Mesenchymal stem cell (in vitro differentiated cells and primary cell): ENCODE data around the gene CROCC2.
A peak's percentile ranks its signal among the peaks of the same experiment; 100 is the strongest.

Experiments used
- DNase-seq: peaks from one replicate; pipeline ENCODE4 v3.0.0-alpha.2; 2013
- H2AFZ ChIP-seq: one replicate; pipeline ENCODE4 v1.6.1; 2013; ENCODE audit warnings: low read depth, mild to moderate bottlenecking, control low read depth, inconsistent platforms, low read length, moderate library complexity
- H2AK5ac ChIP-seq: 2 replicates; pipeline ENCODE4 v1.6.1; 2013; ENCODE audit warnings: low read length, moderate library complexity, mild to moderate bottlenecking, inconsistent platforms; ENCODE audit not compliant: severe bottlenecking
- H2BK120ac ChIP-seq: one replicate; pipeline ENCODE4 v1.6.1; 2013; ENCODE audit warnings: low read depth, mild to moderate bottlenecking, inconsistent platforms, low read length, moderate library complexity
- H2BK12ac ChIP-seq, 2 experiments: one replicate each; pipeline ENCODE4 v1.6.1; 2013; ENCODE audit warnings: inconsistent platforms in 2 of 2, low read length in 2 of 2, mild to moderate bottlenecking in 2 of 2, moderate library complexity in 2 of 2, control low read depth in 1 of 2
- H2BK15ac ChIP-seq: one replicate; pipeline ENCODE4 v1.6.1; 2013; ENCODE audit warnings: mild to moderate bottlenecking, low read depth, inconsistent platforms; ENCODE audit not compliant: poor library complexity, severe bottlenecking
- H2BK5ac ChIP-seq: 2 replicates; pipeline ENCODE4 v1.6.1; 2013; ENCODE audit warnings: low read depth, mild to moderate bottlenecking, low read length, control low read depth, inconsistent platforms; ENCODE audit not compliant: poor library complexity, severe bottlenecking
- H3K14ac ChIP-seq, 2 experiments: one replicate each; pipeline ENCODE4 v1.6.1; 2013; ENCODE audit warnings: inconsistent platforms in 2 of 2, low read length in 2 of 2, control low read depth in 1 of 2, mild to moderate bottlenecking in 1 of 2, moderate library complexity in 1 of 2
- H3K18ac ChIP-seq, 2 experiments: one replicate each; pipeline ENCODE4 v1.6.1; 2013; ENCODE audit warnings: inconsistent platforms in 2 of 2, low read length in 2 of 2, control low read depth in 1 of 2, low read depth in 1 of 2, mild to moderate bottlenecking in 1 of 2
- H3K23ac ChIP-seq, 2 experiments: one replicate each; pipeline ENCODE4 v1.6.1; 2013; ENCODE audit warnings: inconsistent platforms in 2 of 2, low read length in 2 of 2, mild to moderate bottlenecking in 2 of 2, moderate library complexity in 2 of 2, control low read depth in 1 of 2
- H3K27ac ChIP-seq: 2 replicates; pipeline ENCODE4 v1.5.1; 2013; ENCODE audit warnings: mild to moderate bottlenecking, moderate library complexity, low read length, control low read depth, inconsistent platforms; ENCODE audit not compliant: poor library complexity, severe bottlenecking
- H3K27me3 ChIP-seq, 2 experiments: 2 replicates each; pipeline versions ENCODE4 v1.6.1 to v1.7.0; 2013; ENCODE audit warnings: low read length in 2 of 2, mild to moderate bottlenecking in 2 of 2, moderate library complexity in 2 of 2, control low read depth in 1 of 2, inconsistent platforms in 1 of 2; ENCODE audit not compliant: control insufficient read depth in 1 of 2, insufficient read depth in 1 of 2
- H3K36me3 ChIP-seq, 2 experiments: 2 replicates each; pipeline versions ENCODE4 v1.6.1 to v1.7.0; 2013; ENCODE audit warnings: low read length in 2 of 2, control low read depth in 1 of 2, inconsistent platforms in 1 of 2, low read depth in 1 of 2, mild to moderate bottlenecking in 1 of 2; ENCODE audit not compliant: insufficient read depth in 2 of 2, control insufficient read depth in 1 of 2
- H3K4ac ChIP-seq, 2 experiments: one replicate each; pipeline ENCODE4 v1.6.1; 2013; ENCODE audit warnings: inconsistent platforms in 2 of 2, low read length in 2 of 2, mild to moderate bottlenecking in 2 of 2, moderate library complexity in 2 of 2, control low read depth in 1 of 2, low read depth in 1 of 2
- H3K4me1 ChIP-seq: 2 replicates; pipeline ENCODE4 v1.6.1; 2013; ENCODE audit warnings: low read depth, low read length, control low read depth; ENCODE audit not compliant: control insufficient read depth, insufficient read depth
- H3K4me2 ChIP-seq: 2 replicates; pipeline ENCODE4 v1.6.1; 2013; ENCODE audit warnings: low read length, mild to moderate bottlenecking, inconsistent platforms; ENCODE audit not compliant: poor library complexity, severe bottlenecking
- H3K4me3 ChIP-seq, 2 experiments: 2 replicates each; pipeline versions ENCODE4 v1.5.1 to v1.7.0; 2013; ENCODE audit warnings: low read length in 2 of 2, mild to moderate bottlenecking in 2 of 2, control low read depth in 1 of 2, low read depth in 1 of 2; ENCODE audit not compliant: insufficient read depth in 1 of 2
- H3K79me1 ChIP-seq: replicated peaks from 2 replicates; pipeline ENCODE4 v1.6.1; 2013; ENCODE audit warnings: mild to moderate bottlenecking, control low read depth, low read length, inconsistent platforms; ENCODE audit not compliant: poor library complexity, severe bottlenecking
- H3K9ac ChIP-seq: 2 replicates; pipeline ENCODE4 v1.7.0; 2013; ENCODE audit warnings: mild to moderate bottlenecking, low read length, moderate library complexity
- H3K9me3 ChIP-seq: 2 replicates; pipeline ENCODE4 v1.7.0; 2013; ENCODE audit warnings: mild to moderate bottlenecking, low read length; ENCODE audit not compliant: control insufficient read depth
- H4K8ac ChIP-seq: one replicate; pipeline ENCODE4 v1.6.1; 2013; ENCODE audit warnings: inconsistent platforms, mild to moderate bottlenecking, low read length, moderate library complexity
- H4K91ac ChIP-seq: one replicate; pipeline ENCODE4 v1.6.1; 2013; ENCODE audit warnings: mild to moderate bottlenecking, low read length, inconsistent platforms
- WGBS: methylation state at CpG from one replicate; pipeline ENCODE4 v1.1.7; 2013; ENCODE audit warnings: mixed read lengths; 5-methylcytosine and 5-hydroxymethylcytosine counted together

The CROCC2 gene

GRCh38 chr2:240991378-240992263, 85.5 kb downstream of the CROCC2 start:
- peak overlapping the region; percentile 59 to 64 for H3K4ac ChIP-seq
- H3K27me3 ChIP-seq, result no peaks in the 10 kb centered on the region
- H3K18ac ChIP-seq, result peak overlapping the region; percentile 81 to 86
- H2AFZ ChIP-seq, result peak overlapping the region; percentile 60
- no peak overlapping the region for H3K27ac ChIP-seq
- H4K8ac ChIP-seq, result peak overlapping the region; percentile 83
- H3K9ac ChIP-seq, result peak overlapping the region; percentile 43
- H4K91ac ChIP-seq, result peak overlapping the region; percentile 95
- no peak overlapping the region for H2AK5ac ChIP-seq
- peak overlapping the region in 1 of 2 experiments; percentile 31 for H3K14ac ChIP-seq
- peak overlapping the region; percentile 87 to 88 for H2BK12ac ChIP-seq
- H3K4me2 ChIP-seq, result peak overlapping the region; percentile 61
- no peaks in the 10 kb centered on the region for H3K79me1 ChIP-seq
- H3K23ac ChIP-seq, result no peak overlapping the region
- no peak overlapping the region for H2BK5ac ChIP-seq
- H2BK120ac ChIP-seq, result peak overlapping the region; percentile 64
- H3K4me3 ChIP-seq, result peak overlapping the region in 1 of 2 experiments; percentile 7
- H3K36me3 ChIP-seq, result no peaks in the 10 kb centered on the region
- H3K9me3 ChIP-seq, result peaks cover 16% of the 10 kb centered on the region
- H2BK15ac ChIP-seq, result peak overlapping the region; percentile 30
- peaks cover 28% of the 10 kb centered on the region for H3K4me1 ChIP-seq
- 41% methylated on average over 33 of the region's 33 CpGs for WGBS
- DNase-seq, result peak; percentile 97

DNA sequence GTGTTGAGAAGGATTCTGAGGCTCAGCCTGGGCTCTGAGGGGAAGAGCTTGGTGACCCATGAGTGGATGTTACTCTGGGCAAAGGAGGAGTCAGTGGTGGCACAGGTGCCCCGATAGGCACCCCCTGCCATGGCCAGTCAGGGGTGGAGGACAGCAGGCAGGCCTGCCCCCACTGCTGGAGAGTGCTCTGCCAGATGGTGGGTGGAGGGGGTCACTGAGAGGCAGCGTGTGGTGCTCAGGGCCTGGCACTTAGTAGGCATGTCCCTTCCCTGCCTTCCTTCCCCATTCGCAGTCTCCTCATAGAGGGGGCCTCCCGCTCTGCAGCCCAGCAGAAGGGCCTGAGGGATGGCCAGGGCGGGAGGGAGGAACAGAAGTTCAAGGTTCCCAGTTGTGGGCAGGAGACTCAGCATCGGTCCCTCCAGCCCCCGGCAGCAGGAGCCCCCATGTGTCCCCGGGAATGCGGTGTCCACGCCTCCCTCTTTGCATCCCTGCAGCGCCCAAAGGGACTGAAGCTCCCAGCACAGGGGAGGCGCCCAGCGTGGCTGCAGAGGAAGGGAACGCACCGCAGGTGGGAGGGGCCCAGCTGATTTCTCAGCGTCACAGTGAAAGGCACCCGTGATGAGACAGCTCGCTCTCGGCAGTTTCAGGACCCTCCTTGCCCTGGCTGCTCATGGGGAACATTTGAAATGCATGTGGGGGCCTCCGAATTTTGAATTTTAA, 86.6 kb downstream of the CROCC2 start:
- no peak overlapping the region for H2BK120ac ChIP-seq
- peak overlapping the region; percentile 76 for H4K91ac ChIP-seq
- H3K27ac ChIP-seq, result no peak overlapping the region
- no peaks in the 10 kb centered on the region for H3K79me1 ChIP-seq
- no peak for DNase-seq
- peaks cover 14% of the 10 kb centered on the region for H3K9me3 ChIP-seq
- H2AK5ac ChIP-seq, result no peak overlapping the region
- H2BK15ac ChIP-seq, result peak overlapping the region; percentile 73
- H3K14ac ChIP-seq, result peak overlapping the region in 1 of 2 experiments; percentile 57
- no peak overlapping the region for H2AFZ ChIP-seq
- peaks cover 29% of the 10 kb centered on the region for H3K4me1 ChIP-seq
- peak overlapping the region; percentile 62 for H4K8ac ChIP-seq
- peak overlapping the region; percentile 18 to 19 for H3K4ac ChIP-seq
- H2BK12ac ChIP-seq, result peak overlapping the region; percentile 26 to 80
- H2BK5ac ChIP-seq, result no peak overlapping the region
- H3K18ac ChIP-seq, result peak overlapping the region; percentile 15 to 58
- H3K27me3 ChIP-seq, result no peaks in the 10 kb centered on the region
- no peak overlapping the region for H3K23ac ChIP-seq
- peak overlapping the region; percentile 43 for H3K9ac ChIP-seq
- WGBS, result 86% methylated on average over 20 of the region's 20 CpGs
- no peak overlapping the region for H3K4me3 ChIP-seq
- no peaks in the 10 kb centered on the region for H3K36me3 ChIP-seq
- no peak overlapping the region for H3K4me2 ChIP-seq

DNA sequence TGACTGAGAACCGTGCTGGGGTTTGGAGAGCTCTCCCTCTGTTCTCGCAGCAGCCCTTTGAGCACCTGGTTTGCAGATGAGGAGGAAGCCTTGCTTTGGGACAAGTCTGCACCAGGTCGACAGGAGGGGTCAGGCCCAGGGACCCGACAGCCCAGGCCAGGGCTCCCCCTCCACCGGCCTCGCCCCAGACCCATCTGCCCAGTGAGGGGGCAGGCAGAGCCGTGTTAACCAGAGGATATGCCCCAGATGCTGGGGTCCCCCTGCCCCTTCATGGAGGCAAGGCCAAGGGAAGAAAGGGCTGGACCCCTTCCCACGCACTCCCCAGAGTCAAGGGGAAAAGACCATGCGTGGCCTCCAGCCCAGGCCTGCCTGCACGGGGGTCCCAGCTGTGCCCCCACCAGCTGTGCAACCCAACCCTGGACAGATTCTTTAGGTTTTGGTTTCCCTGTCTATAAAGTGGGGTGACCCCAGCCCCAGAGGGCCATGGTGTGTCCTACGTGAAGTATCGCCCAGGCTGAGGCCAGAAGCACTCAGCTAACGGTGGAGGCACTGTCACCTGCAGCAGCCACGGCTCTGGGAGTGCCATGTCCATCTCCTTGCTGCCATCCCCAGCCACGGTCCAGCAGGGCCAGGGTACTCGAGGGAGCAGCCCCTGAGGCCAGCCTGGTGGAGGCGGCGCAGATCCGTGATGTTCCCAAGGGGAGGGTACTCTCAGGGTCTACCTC, 87.5 kb downstream of the CROCC2 start:
- H2AFZ ChIP-seq, result no peak overlapping the region
- no peaks in the 10 kb centered on the region for H3K36me3 ChIP-seq
- peak overlapping the region; percentile 27 for H4K8ac ChIP-seq
- H3K4me1 ChIP-seq, result peaks cover 35% of the 10 kb centered on the region
- H4K91ac ChIP-seq, result peak overlapping the region; percentile 48
- peak overlapping the region; percentile 35 for H2BK120ac ChIP-seq
- 93% methylated on average over 19 of the region's 19 CpGs for WGBS
- no peak overlapping the region for H3K9ac ChIP-seq
- peak overlapping the region; percentile 62 for H2BK15ac ChIP-seq
- H3K4me3 ChIP-seq, result no peak overlapping the region
- H3K18ac ChIP-seq, result peak overlapping the region; percentile 8 to 16
- no peak overlapping the region for H2AK5ac ChIP-seq
- peak overlapping the region; percentile 49 to 66 for H2BK12ac ChIP-seq
- no peaks in the 10 kb centered on the region for H3K27me3 ChIP-seq
- no peak for DNase-seq
- H3K27ac ChIP-seq, result no peak overlapping the region
- no peak overlapping the region for H3K4ac ChIP-seq
- H2BK5ac ChIP-seq, result no peak overlapping the region
- peaks cover 5% of the 10 kb centered on the region for H3K9me3 ChIP-seq
- peak overlapping the region in 1 of 2 experiments; percentile 22 for H3K14ac ChIP-seq
- no peak overlapping the region for H3K4me2 ChIP-seq
- no peak overlapping the region for H3K23ac ChIP-seq
- H3K79me1 ChIP-seq, result no peaks in the 10 kb centered on the region
